Spleen (tissue), 11 donors: ENCODE measurements around the gene DNAJC27. TPM values are rescaled to one million over a fixed set of nuclear protein-coding genes. Genes with fewer than 3 reads are reported as not detected.

ENCODE experiments used
- polyA plus RNA-seq, 3 donors: library from polyadenylated mRNA; stranded (reverse); fragments of 200-250 nt; gene quantifications; one replicate each; pipeline ENCODE4 v1.2.1, GENCODE V29; 2013
- small RNA-seq, 4 donors: library from RNA; depleted of rRNA; stranded (forward); fragments of <200 nt; gene quantifications; one replicate each; pipeline ENCODE3, GENCODE V24; 2016
- total RNA-seq, 7 donors: library from RNA; depleted of rRNA in 3 of 7; stranded (reverse); fragments of >200 nt in 3 of 7; fragmentation: NEBNext Ultra II Directional in 4 of 7; extraction: Animal tissue kit (Norgen Biotek cat#: 25700) in 4 of 7; gene quantifications; one replicate each; pipeline versions ENCODE4 v1.1.0 to v1.2.1, GENCODE V29; 2016 to 2021
- donor health status: healthy with polysubstance abuse.
- donor health status: DM: no; HTN: no; CAD: no; lungs with moderate emphysema.
- donor health status: DM: no; HTN: no; CAD: no.
- donor health status: Bipolar disorder and iron deficiency.
- donor health status: healthy.
- donor health status: DM: no; HTN: no; CAD: no.
- donor health status: DM: yes; HTN: yes; CAD: no.

Gene DNAJC27
- total and polyA plus RNA-seq, 10 donors = 1.7 to 10.5 (median 6.9) TPM

Small RNAs within 50 kb of the gene (small RNA-seq; reads per million reads assigned to genes)
- 0 reads per million in 4 donors for gene AC013267.1
- 0 reads per million in 4 donors for gene RF00016
- 0 reads per million in 4 donors for gene RF00019

Other genes starting within 250 kb of the DNAJC27 start
- gene PTRHD1, start 178.6 kb downstream of the DNAJC27 start, total RNA-seq = 10 to 100 TPM; 11.0 to 26.9 (median 20.5) TPM
- gene PTRHD1, start 178.6 kb downstream of the DNAJC27 start, polyA plus RNA-seq = 10 to 100 TPM; 36.4 to 42.0 (median 36.5) TPM
- 10 to 100 TPM in 1 of 7 donors, 1 to 10 TPM in 6; 6.8 to 10.4 (median 8.7) TPM for gene CENPO, start 178.5 kb downstream of the DNAJC27 start, total RNA-seq
- gene CENPO, start 178.5 kb downstream of the DNAJC27 start, polyA plus RNA-seq = 1 to 10 TPM; 1.7 to 3.4 (median 2.6) TPM
- gene ADCY3, start 51.7 kb downstream of the DNAJC27 start, total RNA-seq = 10 to 100 TPM; 39.6 to 61.5 (median 58.2) TPM
- gene ADCY3, start 51.7 kb downstream of the DNAJC27 start, polyA plus RNA-seq = 10 to 100 TPM; 36.5 to 53.1 (median 42.4) TPM
- 10 to 100 TPM in 3 of 7 donors, 1 to 10 TPM in 4; 4.4 to 13.2 (median 8.3) TPM for gene EFR3B, start 70.1 kb upstream of the DNAJC27 start, total RNA-seq
- 1 to 10 TPM in 1 of 3 donors, under 1 TPM in 2; 0.22 to 2.6 (median 0.39) TPM for gene EFR3B, start 70.1 kb upstream of the DNAJC27 start, polyA plus RNA-seq
- 1 to 10 TPM; 2.4 to 4.9 (median 3.2) TPM for gene POMC, start 196.6 kb upstream of the DNAJC27 start, total RNA-seq
- gene POMC, start 196.6 kb upstream of the DNAJC27 start, polyA plus RNA-seq = 1 to 10 TPM; 7.4 to 9.8 (median 8.8) TPM